Lower leg skin (tissue), 3 donors: ENCODE measurements around the gene CST5.

Experiments
- CTCF ChIP-seq, 3 donors: fragments of 450-650 bp; IDR thresholded peaks; one replicate each; pipeline ENCODE4 v1.5.1; 2016; ENCODE audit warnings: antibody characterized with exemption in 3 of 3, mild to moderate bottlenecking in 3 of 3, moderate library complexity in 2 of 3
- POLR2A ChIP-seq, 2 donors: fragments of 450-650 bp; IDR thresholded peaks; one replicate each; pipeline ENCODE4 v1.6.1; 2016 to 2017; ENCODE audit warnings: antibody characterized with exemption in 2 of 2, mild to moderate bottlenecking in 1 of 2, moderate library complexity in 1 of 2

- no peak for TF ChIP-seq CTCF (IDR thresholded peaks at IDR 0.05)
- TF ChIP-seq POLR2A (IDR thresholded peaks at IDR 0.05) = no peak
Measured at GRCh38 chr20:23878787-23879186, 761 bp downstream of the CST5 start.
